GM18520 (cell line): Measurements from ENCODE around the gene PCCB.
"Not testable (repeated sequence)": the region's sequence is repeated elsewhere in the genome, so short reads cannot be mapped to it uniquely, and the experiment has no call there.

Experiments
- ATAC-seq: cut with Tn5 transposase; IDR thresholded peaks from one replicate; pipeline ENCODE4 v1.9.1; 2021; ENCODE audit not compliant: unreplicated experiment

PCCB gene

GRCh38 chr3:136250059-136250902 lies at the start of gene PCCB:
TSS of gene PCCB (plus strand) at chr3:136250340. CDS start at chr3:136250376, 36 bp downstream.
- peak; percentile 97 for ATAC-seq

- ATAC-seq = no peak
Observed at GRCh38 chr3:136207489-136208115, 42.5 kb upstream of the PCCB start.

- ATAC-seq = no peak
Observed at GRCh38 chr3:136209921-136210320, 40.2 kb upstream of the PCCB start.

GRCh38 chr3:136211547-136211946 lies 38.6 kb upstream of the PCCB start:
- no peak for ATAC-seq

- ATAC-seq = not testable (repeated sequence)
Observed at GRCh38 chr3:136222746-136223145, 27.4 kb upstream of the PCCB start.

GRCh38 chr3:136232413-136232812 lies 17.7 kb upstream of the PCCB start:
- no peak for ATAC-seq

- no peak for ATAC-seq
Observed at GRCh38 chr3:136235545-136235944, 14.6 kb upstream of the PCCB start.

- ATAC-seq = no peak
Observed at GRCh38 chr3:136236109-136236508, 14.0 kb upstream of the PCCB start.

GRCh38 chr3:136237103-136237502 lies 13.0 kb upstream of the PCCB start:
- no peak for ATAC-seq

GRCh38 chr3:136237961-136238649 lies 12.0 kb upstream of the PCCB start:
- no peak for ATAC-seq

GRCh38 chr3:136239094-136239493 lies 11.0 kb upstream of the PCCB start:
- ATAC-seq = no peak

- ATAC-seq = no peak
Observed at GRCh38 chr3:136245691-136246090, 4.4 kb upstream of the PCCB start.

- no peak for ATAC-seq
Observed at GRCh38 chr3:136247436-136247835, 2.7 kb upstream of the PCCB start.

GRCh38 chr3:136247855-136248590 lies 2.1 kb upstream of the PCCB start:
- ATAC-seq = no peak

- no peak for ATAC-seq
Observed at GRCh38 chr3:136249091-136249490, 1.0 kb upstream of the PCCB start.

- no peak for ATAC-seq
Observed at GRCh38 chr3:136249593-136249992, 547 bp upstream of the PCCB start.

- ATAC-seq = no peak
Observed at GRCh38 chr3:136250903-136251460, 842 bp downstream of the PCCB start.

GRCh38 chr3:136251511-136251910 lies 1.4 kb downstream of the PCCB start:
- ATAC-seq = no peak

GRCh38 chr3:136255672-136256406 lies 5.7 kb downstream of the PCCB start:
- no peak for ATAC-seq

GRCh38 chr3:136258199-136258598 lies 8.1 kb downstream of the PCCB start:
- ATAC-seq = no peak
